ENCODE data around the gene RAD51AP2.
A peak's percentile ranks its signal among the peaks of the same experiment; 100 is the strongest.

Gene RAD51AP2

GRCh38 chr2:17470855-17471641 is 47.2 kb downstream of the RAD51AP2 start:
- peak; percentile 55 for ATAC-seq
- no peak for TF ChIP-seq CSDC2 (CRISPR knock-in tag; IDR thresholded peaks at IDR 0.05)
- TF ChIP-seq, protein P1, sequence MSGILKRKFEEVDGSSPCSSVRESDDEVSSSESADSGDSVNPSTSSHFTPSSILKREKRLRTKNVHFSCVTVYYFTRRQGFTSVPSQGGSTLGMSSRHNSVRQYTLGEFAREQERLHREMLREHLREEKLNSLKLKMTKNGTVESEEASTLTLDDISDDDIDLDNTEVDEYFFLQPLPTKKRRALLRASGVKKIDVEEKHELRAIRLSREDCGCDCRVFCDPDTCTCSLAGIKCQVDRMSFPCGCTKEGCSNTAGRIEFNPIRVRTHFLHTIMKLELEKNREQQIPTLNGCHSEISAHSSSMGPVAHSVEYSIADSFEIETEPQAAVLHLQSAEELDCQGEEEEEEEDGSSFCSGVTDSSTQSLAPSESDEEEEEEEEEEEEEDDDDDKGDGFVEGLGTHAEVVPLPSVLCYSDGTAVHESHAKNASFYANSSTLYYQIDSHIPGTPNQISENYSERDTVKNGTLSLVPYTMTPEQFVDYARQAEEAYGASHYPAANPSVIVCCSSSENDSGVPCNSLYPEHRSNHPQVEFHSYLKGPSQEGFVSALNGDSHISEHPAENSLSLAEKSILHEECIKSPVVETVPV (CRISPR knock-in tag; IDR thresholded peaks at IDR 0.05): no peak
- no peak for TF ChIP-seq PPARA (CRISPR knock-in tag; IDR thresholded peaks at IDR 0.05; ENCODE audit: borderline replicate concordance)
- TF ChIP-seq ZNF565 (CRISPR knock-in tag; conservative IDR thresholded peaks at IDR 0.05; ENCODE audit: low read depth): no peak

- no peak for ATAC-seq
- no peak for TF ChIP-seq RARB (CRISPR knock-in tag; IDR thresholded peaks at IDR 0.05)
- no peak for TF ChIP-seq ISL1 (CRISPR knock-in tag; IDR thresholded peaks at IDR 0.05)
- TF ChIP-seq SNAI2 (CRISPR knock-in tag; IDR thresholded peaks at IDR 0.05): no peak
- TF ChIP-seq CREB5 (CRISPR knock-in tag; IDR thresholded peaks at IDR 0.05; ENCODE audit: low read depth): no peak
- TF ChIP-seq PPARA (CRISPR knock-in tag; IDR thresholded peaks at IDR 0.05; ENCODE audit: borderline replicate concordance): no peak
- TF ChIP-seq ESRRG (CRISPR knock-in tag; IDR thresholded peaks at IDR 0.05): no peak
- TF ChIP-seq, protein P2, sequence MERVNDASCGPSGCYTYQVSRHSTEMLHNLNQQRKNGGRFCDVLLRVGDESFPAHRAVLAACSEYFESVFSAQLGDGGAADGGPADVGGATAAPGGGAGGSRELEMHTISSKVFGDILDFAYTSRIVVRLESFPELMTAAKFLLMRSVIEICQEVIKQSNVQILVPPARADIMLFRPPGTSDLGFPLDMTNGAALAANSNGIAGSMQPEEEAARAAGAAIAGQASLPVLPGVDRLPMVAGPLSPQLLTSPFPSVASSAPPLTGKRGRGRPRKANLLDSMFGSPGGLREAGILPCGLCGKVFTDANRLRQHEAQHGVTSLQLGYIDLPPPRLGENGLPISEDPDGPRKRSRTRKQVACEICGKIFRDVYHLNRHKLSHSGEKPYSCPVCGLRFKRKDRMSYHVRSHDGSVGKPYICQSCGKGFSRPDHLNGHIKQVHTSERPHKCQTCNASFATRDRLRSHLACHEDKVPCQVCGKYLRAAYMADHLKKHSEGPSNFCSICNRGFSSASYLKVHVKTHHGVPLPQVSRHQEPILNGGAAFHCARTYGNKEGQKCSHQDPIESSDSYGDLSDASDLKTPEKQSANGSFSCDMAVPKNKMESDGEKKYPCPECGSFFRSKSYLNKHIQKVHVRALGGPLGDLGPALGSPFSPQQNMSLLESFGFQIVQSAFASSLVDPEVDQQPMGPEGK (CRISPR knock-in tag; IDR thresholded peaks at IDR 0.05; ENCODE audit: borderline replicate concordance): no peak
- no peak for TF ChIP-seq BACH2 (CRISPR knock-in tag; IDR thresholded peaks at IDR 0.05; ENCODE audit: borderline replicate concordance)
These were observed 57.2 kb downstream of the RAD51AP2 start for GRCh38 chr2:17461087-17461475.
